ENCODE measurements around the gene SYCP2.
A peak's percentile ranks its signal among the peaks of the same experiment; 100 is the strongest.

Gene SYCP2

DNA sequence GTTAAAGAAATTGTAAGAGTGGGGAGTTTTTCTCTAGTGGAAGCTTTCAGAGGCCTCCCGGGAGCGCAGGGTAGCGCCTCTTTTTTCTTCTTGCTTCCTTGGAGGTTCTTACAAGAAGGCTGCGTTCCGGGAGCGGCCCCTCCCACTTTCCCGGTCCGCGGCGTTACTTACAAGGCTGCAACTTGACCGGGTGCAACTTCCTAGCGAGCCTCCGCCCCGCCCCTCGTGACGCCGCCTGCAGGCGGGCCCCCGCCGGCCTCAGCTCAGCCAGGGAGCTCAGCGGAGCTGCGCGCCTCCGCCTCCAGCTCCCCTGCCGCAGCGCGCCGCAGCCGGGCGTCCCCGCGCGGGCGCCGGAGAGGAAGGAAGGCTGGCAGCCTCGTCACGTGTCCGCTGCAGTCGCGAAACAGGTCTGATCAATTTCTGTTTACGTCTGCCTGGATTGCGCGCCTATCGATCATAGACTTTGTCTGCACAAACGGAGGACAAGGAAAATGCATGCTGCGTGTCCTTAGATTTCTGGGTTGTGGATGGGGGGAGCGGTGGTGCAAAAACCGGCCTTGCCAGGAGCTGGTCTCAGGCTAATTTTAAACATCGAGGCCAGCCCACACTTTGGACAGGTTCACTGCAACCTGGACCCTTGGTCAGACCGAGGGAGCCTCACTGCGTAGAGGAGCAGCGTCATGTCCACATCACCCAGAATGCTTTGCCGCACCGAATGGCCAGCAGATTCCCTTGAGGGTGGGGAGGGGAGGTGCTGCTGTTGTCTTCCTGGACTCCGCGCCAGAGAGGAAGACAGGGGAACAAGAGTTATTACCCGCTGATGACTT is 6.9 kb upstream of the SYCP2 start, which contains the start of the genes FAM217B and PPP1R3D:
Gene FAM217B (plus strand): TSS at position 261 of the 827 bp plus-strand sequence. CDS start 3,555 bp downstream, outside the sequence.
Gene PPP1R3D (minus strand): TSS at position 177 of the 827 bp plus-strand sequence. CDS start 374 bp downstream, outside the sequence.
- Histone ChIP-seq H3K79me1 (ENCODE audit: low read length) (peaks cover 13% of the 10 kb centered on the region), H3K4me2 (ENCODE audit: low read length) (peak within 1 kb of the TSS; percentile 98), H4K8ac (ENCODE audit: low read depth, low read length) (peak within 1 kb of the TSS; percentile 80), H3K23ac (ENCODE audit: low read length) (no peak within 1 kb of the TSS), H3K79me2 (ENCODE audit: control insufficient read depth, insufficient read depth, low read length, poor library complexity) (peaks cover 5% of the 10 kb centered on the region), H3K4me1 (ENCODE audit: control insufficient read depth in 1 of 2, insufficient read depth in 2 of 2, low read length in 2 of 2) (peaks cover 12 to 13% of the 10 kb centered on the region in 2 experiments), H4K91ac (ENCODE audit: low read depth, low read length) (peak within 1 kb of the TSS; percentile 61), H2BK5ac (ENCODE audit: low read depth, low read length, poor library complexity) (peak within 1 kb of the TSS; percentile 47), H3K27ac (ENCODE audit: low read depth, low read length) (peak within 1 kb of the TSS; percentile 94), H3K14ac (ENCODE audit: low read length) (peak within 1 kb of the TSS; percentile 73), H2BK12ac (ENCODE audit: low read length) (no peak within 1 kb of the TSS), H2AK5ac (ENCODE audit: low read length) (peak within 1 kb of the TSS; percentile 11), H3K4me3 (ENCODE audit: low read depth, low read length) (peak within 1 kb of the TSS; percentile 78), H3K27me3 (ENCODE audit: insufficient read depth, low read length) (no peaks in the 10 kb centered on the region), H3K9me3 (ENCODE audit: insufficient read depth, low read depth, low read length) (peaks cover 4% of the 10 kb centered on the region), H2BK120ac (ENCODE audit: insufficient read depth, low read length, poor library complexity) (peak within 1 kb of the TSS; percentile 38), H4K12ac (ENCODE audit: low read depth, low read length) (peak within 1 kb of the TSS; percentile 68), H2AFZ (ENCODE audit: insufficient read depth, low read length, poor library complexity) (peak within 1 kb of the TSS; percentile 89), H3K9ac (ENCODE audit: low read length) (peak within 1 kb of the TSS; percentile 85), H3K36me3 (ENCODE audit: control insufficient read depth in 1 of 2, insufficient read depth in 2 of 2, low read length in 2 of 2) (peaks cover 3 to 10% of the 10 kb centered on the region in 2 experiments), H3K18ac (ENCODE audit: low read length) (peak within 1 kb of the TSS; percentile 44), H3K4ac (ENCODE audit: low read depth, low read length) (peak within 1 kb of the TSS; percentile 53)
- peak; percentile 97 to 98 for DNase-seq
- WGBS (ENCODE audit: extremely low coverage, insufficient coverage, insufficient read length), result no CpG with 5 or more reads among the region's 57 CpGs

DNA sequence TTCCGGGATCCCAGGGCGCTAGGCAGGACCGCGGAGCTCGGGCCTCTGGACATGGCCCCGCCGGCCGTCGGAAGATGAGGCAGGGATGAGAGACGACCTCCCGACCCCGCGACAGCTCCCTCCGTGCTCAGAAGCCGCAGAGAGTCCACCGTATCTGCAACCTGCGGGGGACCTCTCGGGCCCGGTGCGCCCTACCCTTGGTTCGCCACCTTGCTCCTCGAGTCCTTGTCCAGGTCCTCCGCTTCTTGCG is 6.4 kb upstream of the SYCP2 start:
- Histone ChIP-seq H2BK5ac (ENCODE audit: low read depth, low read length, poor library complexity) (peak overlapping the region; percentile 47), H3K4me1 (ENCODE audit: control insufficient read depth in 1 of 2, insufficient read depth in 2 of 2, low read length in 2 of 2) (peaks cover 11 to 12% of the 10 kb centered on the region in 2 experiments), H3K14ac (ENCODE audit: low read length) (peak overlapping the region; percentile 73), H2BK12ac (ENCODE audit: low read length) (no peak overlapping the region), H2AFZ (ENCODE audit: insufficient read depth, low read length, poor library complexity) (peak overlapping the region; percentile 89), H3K9me3 (ENCODE audit: insufficient read depth, low read depth, low read length) (peaks cover 4% of the 10 kb centered on the region), H2AK5ac (ENCODE audit: low read length) (no peak overlapping the region), H3K27me3 (ENCODE audit: insufficient read depth, low read length) (no peaks in the 10 kb centered on the region), H4K91ac (ENCODE audit: low read depth, low read length) (peak overlapping the region; percentile 61), H3K27ac (ENCODE audit: low read depth, low read length) (peak overlapping the region; percentile 64), H3K79me1 (ENCODE audit: low read length) (peaks cover 13% of the 10 kb centered on the region), H3K9ac (ENCODE audit: low read length) (peak overlapping the region; percentile 85), H3K4me2 (ENCODE audit: low read length) (peak overlapping the region; percentile 98), H3K36me3 (ENCODE audit: control insufficient read depth in 1 of 2, insufficient read depth in 2 of 2, low read length in 2 of 2) (peaks cover 3 to 9% of the 10 kb centered on the region in 2 experiments), H4K12ac (ENCODE audit: low read depth, low read length) (peak overlapping the region; percentile 68), H3K4ac (ENCODE audit: low read depth, low read length) (peak overlapping the region; percentile 53), H4K8ac (ENCODE audit: low read depth, low read length) (peak overlapping the region; percentile 80), H2BK120ac (ENCODE audit: insufficient read depth, low read length, poor library complexity) (peak overlapping the region; percentile 14), H3K4me3 (ENCODE audit: low read depth, low read length) (peak overlapping the region; percentile 78), H3K23ac (ENCODE audit: low read length) (no peak overlapping the region), H3K18ac (ENCODE audit: low read length) (peak overlapping the region; percentile 26), H3K79me2 (ENCODE audit: control insufficient read depth, insufficient read depth, low read length, poor library complexity) (peaks cover 5% of the 10 kb centered on the region)
- WGBS (ENCODE audit: extremely low coverage, insufficient coverage, insufficient read length), result no CpG with 5 or more reads among the region's 24 CpGs
- DNase-seq, result peak in 1 of 2 donors; percentile 36

DNA sequence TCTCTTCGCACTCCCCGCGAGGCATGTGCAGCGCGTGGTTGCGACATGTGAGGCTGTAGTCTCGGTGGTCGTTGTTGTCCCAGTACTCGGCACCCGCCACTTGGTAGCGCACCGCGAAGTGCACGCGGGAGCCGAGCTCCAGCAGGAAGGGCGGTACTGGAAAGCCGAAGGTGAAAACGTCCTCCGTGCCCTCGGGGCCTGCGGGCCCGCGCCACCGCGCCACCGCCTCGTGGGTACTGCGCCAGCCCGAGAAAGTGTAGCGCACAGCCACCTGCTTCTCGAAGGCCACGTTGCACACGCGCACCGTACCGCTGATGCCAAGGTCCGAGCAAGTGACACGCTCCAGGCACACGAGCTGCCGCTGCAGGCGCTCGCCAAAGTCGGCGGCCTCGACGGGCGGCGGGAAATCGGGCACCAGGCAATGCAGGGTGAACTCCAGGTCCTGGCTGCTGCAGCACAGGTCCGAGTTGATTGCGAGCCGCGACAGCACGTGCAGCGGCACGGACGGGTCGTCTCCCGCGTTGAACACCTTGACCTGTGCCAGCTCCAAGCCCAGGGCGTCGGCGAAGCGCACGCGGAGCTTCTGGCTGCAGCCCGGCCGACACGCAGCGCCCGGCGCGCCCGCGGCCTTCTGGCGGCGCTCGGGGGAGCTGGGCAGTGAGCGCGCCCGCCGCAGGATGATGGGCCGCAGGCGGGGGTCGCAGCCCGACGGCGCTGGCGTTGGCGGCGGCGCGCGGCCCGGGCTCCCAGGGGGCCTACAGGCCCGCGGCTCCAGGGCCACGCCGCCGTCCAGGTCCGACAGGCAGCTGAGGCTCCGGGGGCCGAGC is 5.8 kb upstream of the SYCP2 start:
- Histone ChIP-seq H3K9ac (ENCODE audit: low read length) (peak overlapping the region; percentile 85), H3K18ac (ENCODE audit: low read length) (peak overlapping the region; percentile 26), H3K4ac (ENCODE audit: low read depth, low read length) (peak overlapping the region; percentile 53), H3K4me3 (ENCODE audit: low read depth, low read length) (peak overlapping the region; percentile 78), H3K36me3 (ENCODE audit: control insufficient read depth in 1 of 2, insufficient read depth in 2 of 2, low read length in 2 of 2) (peaks cover under 1 to 5% of the 10 kb centered on the region in 2 experiments), H2BK5ac (ENCODE audit: low read depth, low read length, poor library complexity) (no peak overlapping the region), H4K12ac (ENCODE audit: low read depth, low read length) (no peak overlapping the region), H2BK120ac (ENCODE audit: insufficient read depth, low read length, poor library complexity) (peak overlapping the region; percentile 14), H3K4me1 (ENCODE audit: control insufficient read depth in 1 of 2, insufficient read depth in 2 of 2, low read length in 2 of 2) (peaks cover 12% of the 10 kb centered on the region in 2 experiments), H2BK12ac (ENCODE audit: low read length) (no peak overlapping the region), H2AFZ (ENCODE audit: insufficient read depth, low read length, poor library complexity) (peak overlapping the region; percentile 89), H3K23ac (ENCODE audit: low read length) (no peak overlapping the region), H3K9me3 (ENCODE audit: insufficient read depth, low read depth, low read length) (peaks cover 4% of the 10 kb centered on the region), H4K91ac (ENCODE audit: low read depth, low read length) (peak overlapping the region; percentile 61), H3K27me3 (ENCODE audit: insufficient read depth, low read length) (no peaks in the 10 kb centered on the region), H4K8ac (ENCODE audit: low read depth, low read length) (peak overlapping the region; percentile 80), H3K4me2 (ENCODE audit: low read length) (peak overlapping the region; percentile 98), H2AK5ac (ENCODE audit: low read length) (peak overlapping the region; percentile 11), H3K27ac (ENCODE audit: low read depth, low read length) (peak overlapping the region; percentile 64), H3K14ac (ENCODE audit: low read length) (peak overlapping the region; percentile 73), H3K79me1 (ENCODE audit: low read length) (peaks cover 13% of the 10 kb centered on the region), H3K79me2 (ENCODE audit: control insufficient read depth, insufficient read depth, low read length, poor library complexity) (peaks cover 5% of the 10 kb centered on the region)
- WGBS (ENCODE audit: extremely low coverage, insufficient coverage, insufficient read length), result no CpG with 5 or more reads among the region's 104 CpGs
- no peak for DNase-seq

DNA sequence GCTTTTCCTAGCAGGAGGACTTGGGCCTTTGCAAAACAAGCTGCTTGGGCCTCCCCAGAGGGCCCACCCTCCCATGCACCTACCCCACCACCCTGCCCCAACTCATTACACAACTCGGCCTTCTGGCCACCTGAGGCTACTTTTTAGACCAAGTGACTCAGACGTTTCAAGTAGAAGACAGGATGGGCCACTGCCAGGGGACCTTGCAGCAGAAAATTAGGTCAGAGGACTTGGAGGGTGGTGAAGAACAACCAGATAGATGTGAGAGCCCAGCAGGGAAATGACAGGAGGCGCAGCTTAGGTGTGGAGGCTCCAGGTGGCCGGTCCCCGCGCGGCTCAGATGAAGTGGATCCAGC is 5.2 kb upstream of the SYCP2 start:
- H3K4me1 ChIP-seq (ENCODE audit: control insufficient read depth in 1 of 2, insufficient read depth in 2 of 2, low read length in 2 of 2), result peaks cover 12 to 15% of the 10 kb centered on the region in 2 experiments
- peak overlapping the region; percentile 44 for H3K4me2 ChIP-seq (ENCODE audit: low read length)
- no peaks in the 10 kb centered on the region for H3K27me3 ChIP-seq (ENCODE audit: insufficient read depth, low read length)
- H4K91ac ChIP-seq (ENCODE audit: low read depth, low read length), result no peak overlapping the region
- H3K18ac ChIP-seq (ENCODE audit: low read length), result no peak overlapping the region
- WGBS (ENCODE audit: extremely low coverage, insufficient coverage, insufficient read length), result no CpG with 5 or more reads among the region's 7 CpGs
- no peak overlapping the region for H2AK5ac ChIP-seq (ENCODE audit: low read length)
- H2AFZ ChIP-seq (ENCODE audit: insufficient read depth, low read length, poor library complexity), result peak overlapping the region; percentile 89
- H3K79me2 ChIP-seq (ENCODE audit: control insufficient read depth, insufficient read depth, low read length, poor library complexity), result peaks cover 8% of the 10 kb centered on the region
- no peak overlapping the region for H4K12ac ChIP-seq (ENCODE audit: low read depth, low read length)
- H2BK5ac ChIP-seq (ENCODE audit: low read depth, low read length, poor library complexity), result no peak overlapping the region
- no peak overlapping the region for H3K14ac ChIP-seq (ENCODE audit: low read length)
- H3K23ac ChIP-seq (ENCODE audit: low read length), result no peak overlapping the region
- H3K27ac ChIP-seq (ENCODE audit: low read depth, low read length), result no peak overlapping the region
- no peak overlapping the region for H3K9ac ChIP-seq (ENCODE audit: low read length)
- peaks cover 17% of the 10 kb centered on the region for H3K79me1 ChIP-seq (ENCODE audit: low read length)
- H4K8ac ChIP-seq (ENCODE audit: low read depth, low read length), result no peak overlapping the region
- H3K4ac ChIP-seq (ENCODE audit: low read depth, low read length), result no peak overlapping the region
- no peak overlapping the region for H2BK12ac ChIP-seq (ENCODE audit: low read length)
- no peak overlapping the region for H2BK120ac ChIP-seq (ENCODE audit: insufficient read depth, low read length, poor library complexity)
- H3K36me3 ChIP-seq (ENCODE audit: control insufficient read depth in 1 of 2, insufficient read depth in 2 of 2, low read length in 2 of 2), result no peaks in the 10 kb centered on the region
- no peak overlapping the region for H3K4me3 ChIP-seq (ENCODE audit: low read depth, low read length)
- peaks cover 4% of the 10 kb centered on the region for H3K9me3 ChIP-seq (ENCODE audit: insufficient read depth, low read depth, low read length)
- DNase-seq, result peak; percentile 67 to 80

All from trophoblast cell (in vitro differentiated cells and primary cell).